Stomach (tissue), 4 donors: ENCODE measurements around the gene C2CD4D.

Experiments
- CTCF ChIP-seq, 7 experiments: fragments of 450-650 bp in 4 of 7; fragments of 200-600 bp in 3 of 7; sonication (generic) in 3 of 7; IDR thresholded peaks; one replicate each; pipeline ENCODE4 v1.5.1; 2016 to 2019; ENCODE audit warnings: antibody characterized with exemption in 7 of 7, control low read depth in 2 of 7, mild to moderate bottlenecking in 1 of 7
- EP300 ChIP-seq: sonication (generic); formaldehyde crosslinking; IDR thresholded peaks from one replicate; pipeline ENCODE4 v1.6.1; 2017; ENCODE audit warnings: antibody characterized with exemption
- POLR2A ChIP-seq, 4 donors: fragments of 450-650 bp; IDR thresholded peaks; one replicate each; pipeline ENCODE4 v1.6.1; 2016; ENCODE audit warnings: antibody characterized with exemption in 4 of 4, control low read depth in 2 of 4, mild to moderate bottlenecking in 1 of 4, moderate library complexity in 1 of 4
- POLR2AphosphoS5 ChIP-seq, 3 donors: sonication (generic); formaldehyde crosslinking; IDR thresholded peaks; one replicate each; pipeline ENCODE4 v1.6.1; 2016; ENCODE audit warnings: antibody characterized with exemption in 3 of 3

GRCh38 chr1:151849871-151850270, 10.3 kb upstream of the C2CD4D start:
- no peak for TF ChIP-seq EP300
- TF ChIP-seq CTCF (IDR thresholded peaks at IDR 0.05) = no peak
- TF ChIP-seq POLR2A (IDR thresholded peaks at IDR 0.05) = no peak
- no peak for TF ChIP-seq POLR2AphosphoS5 (IDR thresholded peaks at IDR 0.05)
